Endothelial cell of umbilical vein (primary cell): ENCODE results near the gene MYO16. TPM values are rescaled to one million over a fixed set of nuclear protein-coding genes. Genes with fewer than 3 reads are reported as not detected.

Source experiments
- BruUV-seq: library from RNA; stranded (reverse); fragments of 400-500 nt; replicated peaks from 2 replicates; lab custom pipeline; 2021; lab: Mats Ljungman, UMichigan
- CTCF ChIA-PET: fragments of 300-600, 350-600 bp; sonication (Branson Sonifier 250); formaldehyde crosslinking; loops from one replicate; lab custom pipeline; 2021; ENCODE audit warnings: antibody characterized with exemption, inconsistent platforms; lab: Charles Lee
- POLR2A ChIA-PET: fragments of 300-600, 350-600 bp; sonication (Branson Sonifier 250); formaldehyde crosslinking; loops from one replicate; lab custom pipeline; 2021; ENCODE audit warnings: antibody characterized with exemption, inconsistent platforms; lab: Charles Lee
- DNase-seq: peaks from one replicate; pipeline ENCODE4 v3.0.0-alpha.2; 2011; ENCODE audit warnings: low read depth, low spot score
- FAIRE-seq: peaks from 2 replicates; lab custom pipeline; 2011; peaks lifted over from hg19 to GRCh38; lab: Jason Lieb, UNC
- H2AFZ ChIP-seq: 2 replicates; pipeline ENCODE4 v1.6.0; 2012; ENCODE audit warnings: low read depth, low read length, control low read depth, inconsistent platforms
- H3K27ac ChIP-seq: 2 replicates; pipeline ENCODE4 v1.5.1; 2011; ENCODE audit warnings: low read depth, mild to moderate bottlenecking, control low read depth, low read length, moderate library complexity; ENCODE audit not compliant: insufficient read depth
- H3K27me3 ChIP-seq, 2 experiments: 2 replicates each; pipeline versions ENCODE4 v1.6.0 to v1.6.1; 2011; ENCODE audit warnings: low read length in 2 of 2, mixed read lengths in 1 of 2; ENCODE audit not compliant: control insufficient read depth in 2 of 2, insufficient read depth in 2 of 2
- H3K36me3 ChIP-seq, 2 experiments: 2 replicates in 1 of 2; 3 replicates in 1 of 2; pipeline ENCODE4 v1.5.1; 2011; ENCODE audit warnings: low read length in 2 of 2, mild to moderate bottlenecking in 1 of 2, moderate library complexity in 1 of 2; ENCODE audit not compliant: control insufficient read depth in 2 of 2, insufficient read depth in 2 of 2; ENCODE audit errors: extremely low read depth in 1 of 2
- H3K4me1 ChIP-seq: 3 replicates; pipeline ENCODE4 v1.5.1; 2011; ENCODE audit warnings: mild to moderate bottlenecking, low read length; ENCODE audit not compliant: control insufficient read depth, insufficient read depth; ENCODE audit errors: extremely low read depth
- H3K4me2 ChIP-seq: 2 replicates; pipeline ENCODE4 v1.6.1; 2011; ENCODE audit warnings: low read length, control low read depth, mixed read lengths; ENCODE audit not compliant: insufficient read depth
- H3K4me3 ChIP-seq, 3 experiments: fragments of 200-600 bp in 1 of 3; sonication (generic), shearing (Covaris generic) in 1 of 3; replicated peaks in 1 of 3; 2 replicates each; pipeline ENCODE4 v1.5.1; 2011 to 2016; ENCODE audit warnings: control low read depth in 3 of 3, low read length in 3 of 3, mild to moderate bottlenecking in 2 of 3, inconsistent platforms in 1 of 3, low read depth in 1 of 3, moderate library complexity in 1 of 3; ENCODE audit not compliant: insufficient read depth in 1 of 3
- H3K79me2 ChIP-seq: 2 replicates; pipeline ENCODE4 v1.6.0; 2012; ENCODE audit warnings: low read length, inconsistent platforms; ENCODE audit not compliant: control insufficient read depth, insufficient read depth
- H3K9ac ChIP-seq: replicated peaks from 2 replicates; pipeline ENCODE3; 2011; ENCODE audit warnings: low read length, control low read depth; ENCODE audit not compliant: insufficient read depth; ENCODE audit errors: extremely low read depth
- H3K9me1 ChIP-seq: replicated peaks from 3 replicates; pipeline ENCODE4 v1.6.0; 2011; ENCODE audit warnings: mild to moderate bottlenecking, low read length; ENCODE audit not compliant: control insufficient read depth, insufficient read depth; ENCODE audit errors: extremely low read depth
- H3K9me3 ChIP-seq: replicated peaks from 2 replicates; pipeline ENCODE4 v1.5.1; 2012; ENCODE audit warnings: low read length, inconsistent platforms; ENCODE audit not compliant: control insufficient read depth, insufficient read depth
- H4K20me1 ChIP-seq: replicated peaks from 2 replicates; pipeline ENCODE3; 2011; ENCODE audit warnings: mild to moderate bottlenecking, low read length; ENCODE audit not compliant: control insufficient read depth, insufficient read depth; ENCODE audit errors: extremely low read depth
- CTCF ChIP-seq, 2 donors: IDR thresholded peaks; 1 replicate in 1 of 2; 2 replicates in 1 of 2; pipeline ENCODE4 v1.5.1; 2011; ENCODE audit warnings: low read length in 2 of 2, mild to moderate bottlenecking in 2 of 2, moderate library complexity in 2 of 2, control low read depth in 1 of 2, inconsistent platforms in 1 of 2, low read depth in 1 of 2; ENCODE audit not compliant: insufficient read depth in 1 of 2; ENCODE audit errors: extremely low read depth in 1 of 2
- EZH2 ChIP-seq: IDR thresholded peaks from 2 replicates; pipeline ENCODE4 v1.6.1; 2012; ENCODE audit warnings: borderline replicate concordance, low read depth, mild to moderate bottlenecking, moderate library complexity, low read length, inconsistent platforms; ENCODE audit not compliant: severe bottlenecking
- FOS ChIP-seq: IDR thresholded peaks from 2 replicates; pipeline ENCODE4 v1.6.1; 2011; ENCODE audit warnings: mild to moderate bottlenecking, low read length, moderate library complexity, borderline replicate concordance; ENCODE audit not compliant: insufficient read depth
- GATA2 ChIP-seq: IDR thresholded peaks from 2 replicates; pipeline ENCODE4 v1.7.0; 2011; ENCODE audit warnings: low read depth, mild to moderate bottlenecking, moderate library complexity, mixed read lengths, low read length; ENCODE audit not compliant: insufficient read length, insufficient read depth
- JUN ChIP-seq: IDR thresholded peaks from 2 replicates; pipeline ENCODE4 v1.6.1; 2011; ENCODE audit warnings: borderline replicate concordance, low read depth; ENCODE audit not compliant: insufficient read length, insufficient read depth
- MAX ChIP-seq: IDR thresholded peaks from 2 replicates; pipeline ENCODE4 v1.6.1; 2011; ENCODE audit not compliant: insufficient read depth, insufficient read length
- MYC ChIP-seq: IDR thresholded peaks from one replicate; pipeline ENCODE4 v1.6.1; 2011; ENCODE audit warnings: mild to moderate bottlenecking, low read depth, low read length
- POLR2A ChIP-seq: IDR thresholded peaks from 2 replicates; pipeline ENCODE4 v1.6.1; 2012; ENCODE audit warnings: low read depth, mild to moderate bottlenecking, control low read depth, low read length
- POLR2AphosphoS5 ChIP-seq: IDR thresholded peaks from 2 replicates; pipeline ENCODE4 v1.6.1; 2012; ENCODE audit warnings: low read depth, mild to moderate bottlenecking, control low read depth, low read length, moderate library complexity; ENCODE audit not compliant: insufficient read depth
- dilution Hi-C: fragments of 300-500 bp; cut with MboI; formaldehyde crosslinking; loops from one replicate; pipeline ENCODE4 v1.15.0; 2019; ENCODE audit warnings: low sequenced_read_pairs; ENCODE audit not compliant: extremely low pct_ligation_motif_present
- intact Hi-C: fragments of 100-400 bp; cut with micrococcal nuclease; formaldehyde crosslinking; loops from one replicate; pipeline ENCODE4 v1.10.0; 2022
- polyA plus RNA-seq, 4 experiments: library from polyadenylated mRNA; depleted of rRNA in 3 of 4; stranded (reverse) in 3 of 4; unstranded in 1 of 4; fragments of >200 nt; gene quantifications; 2 replicates each; pipeline versions ENCODE4 v1.2.1 to v1.2.3, GENCODE V29; 2011 to 2012; ENCODE audit warnings: missing spikeins in 1 of 4
- total RNA-seq: library from RNA; stranded (reverse); gene quantifications from 2 replicates; pipeline ENCODE4 v1.2.3, GENCODE V29; 2021

MYO16 gene
- total and polyA plus RNA-seq, 2 donors (not counting 3 experiments of a cell fraction or from before 2014, with no cell fraction given) = 0.03 to 0.04 TPM

- POLR2A ChIA-PET = no interaction called here
Observed at GRCh38 chr13:108830916-108831315, 201.5 kb downstream of the MYO16 start.

GRCh38 chr13:108833531-108833930, 204.1 kb downstream of the MYO16 start:
- BruUV-seq = no TSS peak
- Histone ChIP-seq H3K4me1 (no peaks in the 10 kb centered on the region), H3K27ac (no peak overlapping the region), H4K20me1 (no peaks in the 10 kb centered on the region), H3K4me2 (no peak overlapping the region), H3K9ac (no peak overlapping the region), H3K9me3 (no peaks in the 10 kb centered on the region), H3K79me2 (no peaks in the 10 kb centered on the region), H3K4me3 (no peak overlapping the region), H3K9me1 (no peaks in the 10 kb centered on the region), H3K36me3 (no peaks in the 10 kb centered on the region), H3K27me3 (no peaks in the 10 kb centered on the region), H2AFZ (no peak overlapping the region)
- intact Hi-C loops = no loop called here
- no peak for DNase-seq
- no peak for FAIRE-seq
- ChIA-PET CTCF (no interaction called here), POLR2A (no interaction called here)
- dilution Hi-C loops = no loop called here
- TF ChIP-seq MAX (no peak), GATA2 (no peak), POLR2AphosphoS5 (no peak), POLR2A (no peak), FOS (no peak), CTCF (IDR thresholded peaks at IDR 0.05; ENCODE audit: extremely low read depth in 1 of 2, insufficient read depth in 1 of 2, low read depth in 1 of 2, low read length in 2 of 2) (no peak), JUN (no peak), MYC (no peak), EZH2 (no peak)

More at GRCh38 chr13:108830916-108831315, 201.5 kb downstream of the MYO16 start:
- no peaks in the 10 kb centered on the region for H3K27me3 ChIP-seq
- TF ChIP-seq JUN = no peak
- TF ChIP-seq FOS = no peak
- DNase-seq = no peak
- H3K9me3 ChIP-seq = no peaks in the 10 kb centered on the region
- CTCF ChIA-PET = no interaction called here
- no peak overlapping the region for H3K9ac ChIP-seq
- no peak overlapping the region for H3K4me2 ChIP-seq
- H2AFZ ChIP-seq = no peak overlapping the region
- BruUV-seq = no TSS peak
- dilution Hi-C loops = no loop called here
- H3K4me1 ChIP-seq = no peaks in the 10 kb centered on the region
- intact Hi-C loops = no loop called here
- H3K4me3 ChIP-seq = no peak overlapping the region
- H3K36me3 ChIP-seq = no peaks in the 10 kb centered on the region
- no peaks in the 10 kb centered on the region for H3K79me2 ChIP-seq
- no peaks in the 10 kb centered on the region for H3K9me1 ChIP-seq
- H4K20me1 ChIP-seq = no peaks in the 10 kb centered on the region
- no peak for FAIRE-seq
- no peak overlapping the region for H3K27ac ChIP-seq
